Esophagus squamous epithelium (tissue), 4 donors: Measurements from ENCODE around the gene PRPF8.

Source experiments
- CTCF ChIP-seq, 6 experiments: fragments of 450-650 bp in 4 of 6; fragments of 200-600 bp in 2 of 6; sonication (generic) in 2 of 6; IDR thresholded peaks; one replicate each; pipeline ENCODE4 v1.5.1; 2016 to 2019; ENCODE audit warnings: antibody characterized with exemption in 6 of 6, mild to moderate bottlenecking in 4 of 6, moderate library complexity in 4 of 6
- POLR2A ChIP-seq, 4 donors: fragments of 450-650 bp; IDR thresholded peaks; one replicate each; pipeline ENCODE4 v1.6.1; 2017; ENCODE audit warnings: antibody characterized with exemption in 4 of 4, mild to moderate bottlenecking in 4 of 4, moderate library complexity in 3 of 4

- TF ChIP-seq CTCF (IDR thresholded peaks at IDR 0.05) (no peak), POLR2A (IDR thresholded peaks at IDR 0.05) (no peak)
These were observed 63.3 kb downstream of the PRPF8 start for GRCh38 chr17:1621273-1621954.
